Cortex of kidney (tissue), 1 donor: ENCODE results near the gene FBXO8.

ENCODE experiments used
- DNase-seq: peaks from one replicate; lab custom pipeline; 2025; lab: John Stamatoyannopoulos, UW

Gene FBXO8

DNA sequence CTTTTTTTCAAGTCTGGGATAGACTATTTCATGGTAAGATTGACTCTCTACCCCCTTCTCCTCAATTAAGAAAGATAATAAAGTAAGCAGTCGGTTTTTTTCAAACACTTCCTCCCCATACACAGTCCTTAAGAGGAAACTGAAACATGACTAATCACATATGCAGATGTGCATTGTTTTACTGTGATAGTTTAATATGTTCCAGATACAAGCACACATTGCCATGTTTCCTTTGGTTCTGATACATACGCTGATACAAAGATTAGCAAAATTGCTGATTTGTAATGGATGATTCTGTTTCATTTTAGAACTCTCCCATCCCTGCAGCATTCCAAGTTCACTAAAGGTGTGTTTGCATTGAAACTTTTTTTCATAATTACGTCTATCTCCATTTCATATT, 76.1 kb downstream of the FBXO8 start:
- DNase-seq = no peak

- DNase-seq = no peak
Observed at GRCh38 chr4:174204164-174204831, 79.2 kb downstream of the FBXO8 start.

GRCh38 chr4:174201871-174202270, 81.6 kb downstream of the FBXO8 start:
- DNase-seq = no peak

DNA sequence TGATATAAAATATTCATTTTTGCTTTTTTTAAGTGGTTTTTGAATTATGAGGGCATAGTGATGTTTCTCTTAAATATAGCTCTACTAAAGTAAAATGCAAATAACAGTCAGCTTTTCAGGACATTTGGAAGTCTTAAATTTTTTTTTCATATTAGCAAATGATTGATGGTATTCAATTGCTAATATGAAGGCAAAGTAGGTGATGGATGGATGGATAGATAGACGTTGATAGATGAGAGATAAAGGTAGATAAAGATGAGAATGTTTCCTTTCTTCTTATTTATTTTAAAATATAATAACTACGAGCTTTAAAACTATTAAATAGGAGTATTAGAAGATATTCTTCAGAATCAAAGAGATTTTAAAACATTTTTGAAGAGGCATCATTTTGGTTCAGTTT, 83.7 kb downstream of the FBXO8 start:
- DNase-seq = no peak

DNA sequence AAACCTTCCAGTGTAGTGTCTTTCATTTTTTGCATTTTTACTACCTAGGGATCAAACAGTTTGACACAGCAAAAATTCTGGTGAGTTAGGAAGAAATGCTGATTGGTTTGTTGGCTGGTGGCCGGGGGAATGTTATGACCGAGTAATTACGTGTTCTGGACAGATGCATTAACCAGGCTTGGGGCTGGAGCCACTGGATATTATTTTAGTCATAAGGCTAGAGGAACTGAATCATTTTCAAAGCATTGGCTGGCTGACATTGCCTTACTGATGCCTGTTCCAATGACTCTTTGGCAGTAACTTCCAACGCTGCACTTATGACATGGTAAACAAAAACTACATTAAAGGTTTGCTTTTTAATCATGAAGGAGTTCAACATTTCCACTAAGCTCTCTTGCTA, 84.6 kb downstream of the FBXO8 start:
- DNase-seq = no peak

- no peak for DNase-seq
Observed at GRCh38 chr4:174198396-174198795, 85.1 kb downstream of the FBXO8 start.

- no peak for DNase-seq
Observed at GRCh38 chr4:174193438-174194374, 89.8 kb downstream of the FBXO8 start.

DNA sequence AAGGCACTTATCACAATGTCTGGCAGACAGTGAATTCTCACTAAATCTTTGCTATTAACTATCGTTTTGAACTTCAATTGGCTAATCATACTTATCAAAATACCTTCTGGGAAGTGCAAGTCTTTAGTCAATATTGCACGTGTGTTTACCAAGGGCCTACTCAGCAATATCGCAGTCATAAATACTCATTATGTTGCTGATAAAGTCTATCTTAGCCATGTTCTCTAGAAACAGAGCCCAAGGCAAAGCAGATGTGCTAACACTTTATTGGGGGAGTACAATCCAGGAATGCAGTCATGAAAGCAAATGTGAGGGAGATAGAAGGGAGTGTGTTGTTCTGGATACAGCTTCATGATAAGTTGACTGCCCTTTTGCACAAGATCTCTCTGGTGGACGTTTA, 90.5 kb downstream of the FBXO8 start:
- no peak for DNase-seq

GRCh38 chr4:174190832-174191500, 92.5 kb downstream of the FBXO8 start:
- DNase-seq = no peak

GRCh38 chr4:174189392-174190015, 94.0 kb downstream of the FBXO8 start:
- no peak for DNase-seq
